ENCODE data around the gene MUC15.
"Not testable (repeated sequence)": the region's sequence is repeated elsewhere in the genome, so short reads cannot be mapped to it uniquely, and the experiment has no call there.

The MUC15 gene, protein sequence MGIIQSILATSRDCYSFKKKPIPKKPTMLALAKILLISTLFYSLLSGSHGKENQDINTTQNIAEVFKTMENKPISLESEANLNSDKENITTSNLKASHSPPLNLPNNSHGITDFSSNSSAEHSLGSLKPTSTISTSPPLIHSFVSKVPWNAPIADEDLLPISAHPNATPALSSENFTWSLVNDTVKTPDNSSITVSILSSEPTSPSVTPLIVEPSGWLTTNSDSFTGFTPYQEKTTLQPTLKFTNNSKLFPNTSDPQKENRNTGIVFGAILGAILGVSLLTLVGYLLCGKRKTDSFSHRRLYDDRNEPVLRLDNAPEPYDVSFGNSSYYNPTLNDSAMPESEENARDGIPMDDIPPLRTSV

DNA sequence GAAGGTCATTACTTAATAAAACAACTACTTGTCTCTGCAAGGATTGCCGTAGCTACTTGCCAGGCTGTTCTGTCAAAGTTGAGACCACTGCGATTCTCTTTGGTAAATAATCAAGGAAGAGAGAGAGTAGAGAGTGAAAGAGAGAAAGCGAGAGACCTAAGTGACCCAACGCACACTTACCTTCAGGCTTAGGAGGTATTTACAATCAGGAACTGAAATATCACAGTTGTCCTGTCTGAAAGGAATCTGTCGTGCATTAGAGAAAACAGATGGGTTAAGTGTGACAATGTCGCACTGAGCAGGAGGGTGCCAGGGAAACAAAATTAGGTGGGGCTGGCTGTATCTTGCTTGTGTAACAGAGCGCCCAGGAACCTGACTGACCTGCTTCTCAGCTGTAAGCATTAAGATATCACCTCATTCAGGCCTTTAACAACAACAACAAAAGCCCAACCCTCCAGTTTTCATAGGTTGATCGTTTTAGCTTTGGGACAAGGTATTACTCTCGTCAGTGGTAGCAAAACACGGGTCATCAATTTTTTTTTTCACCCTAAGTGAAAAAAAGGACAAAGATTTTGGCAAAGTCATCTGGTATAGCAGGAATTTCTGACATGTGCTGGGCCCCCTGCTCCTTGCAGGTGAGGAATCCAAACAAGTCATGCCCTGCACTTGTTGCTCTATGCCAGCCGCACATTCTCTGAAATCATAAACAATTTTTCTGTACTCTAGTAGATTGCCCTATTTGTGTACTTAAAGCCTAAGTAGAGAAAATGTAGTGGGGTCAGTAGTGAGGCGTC is at the start of gene MUC15:
TSS of gene MUC15 (minus strand) at position 403 of the 794 bp plus-strand sequence. CDS start 5,169 bp downstream, outside the sequence.
- no peak for DNase-seq (ENCODE audit: low read depth in 3 of 3, low spot score in 1 of 3)

DNA sequence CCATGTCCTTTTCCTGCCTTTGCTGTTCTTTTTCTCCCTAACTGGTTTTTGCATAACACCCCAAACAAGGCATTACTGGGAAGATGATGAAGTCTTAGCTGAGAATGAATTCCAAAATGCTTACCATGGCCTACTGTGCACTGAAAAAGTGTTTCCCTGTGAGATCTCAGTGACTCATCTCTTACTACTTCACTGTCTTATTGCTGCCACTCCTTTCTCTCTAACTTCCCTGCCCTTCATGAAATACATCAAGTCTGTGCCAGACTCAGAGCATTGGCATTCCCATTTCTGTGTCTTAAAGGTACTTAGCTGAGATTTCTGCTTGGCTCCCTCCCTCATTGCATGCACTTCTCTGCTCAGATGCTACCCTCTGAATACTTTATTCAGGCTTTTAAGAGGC is 49.1 kb upstream of the MUC15 start:
- DNase-seq (ENCODE audit: low read depth in 3 of 3, low spot score in 1 of 3): no peak

DNA sequence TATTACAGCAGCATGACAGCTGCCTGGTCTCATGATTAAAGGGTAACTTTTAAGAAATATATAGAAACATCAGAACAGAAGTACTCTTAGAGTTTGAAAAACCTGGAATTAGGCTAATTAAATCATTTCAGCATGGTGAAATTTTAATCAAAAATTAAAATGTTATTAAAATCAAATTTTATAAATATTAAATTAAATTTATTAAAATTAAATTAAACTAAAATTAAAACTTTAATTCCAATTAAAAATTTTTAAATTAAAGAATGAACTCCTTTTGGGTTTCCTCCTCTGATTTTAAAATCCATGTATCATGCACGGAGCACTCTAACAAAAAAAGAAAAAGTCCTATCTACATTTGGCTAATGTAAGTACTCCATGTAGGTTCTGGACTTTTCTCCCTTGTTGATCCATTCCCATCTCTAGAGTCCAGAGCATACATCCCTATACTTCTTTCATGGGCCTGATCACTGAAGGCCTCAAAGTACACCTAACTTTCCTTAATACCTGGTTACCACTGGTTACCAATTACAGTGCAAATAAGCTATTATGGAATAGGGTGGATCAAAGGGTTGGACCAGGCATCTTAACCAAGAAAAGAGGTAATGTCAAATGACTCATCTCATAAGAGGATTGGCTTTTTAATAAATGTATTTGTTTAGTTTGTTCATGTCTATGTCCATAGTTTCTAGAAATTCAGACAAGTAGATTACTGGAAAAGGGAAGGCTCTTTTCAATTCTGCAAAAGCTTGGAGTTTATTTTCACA is 48.4 kb upstream of the MUC15 start:
- DNase-seq (ENCODE audit: low read depth in 3 of 3, low spot score in 1 of 3): no peak

DNA sequence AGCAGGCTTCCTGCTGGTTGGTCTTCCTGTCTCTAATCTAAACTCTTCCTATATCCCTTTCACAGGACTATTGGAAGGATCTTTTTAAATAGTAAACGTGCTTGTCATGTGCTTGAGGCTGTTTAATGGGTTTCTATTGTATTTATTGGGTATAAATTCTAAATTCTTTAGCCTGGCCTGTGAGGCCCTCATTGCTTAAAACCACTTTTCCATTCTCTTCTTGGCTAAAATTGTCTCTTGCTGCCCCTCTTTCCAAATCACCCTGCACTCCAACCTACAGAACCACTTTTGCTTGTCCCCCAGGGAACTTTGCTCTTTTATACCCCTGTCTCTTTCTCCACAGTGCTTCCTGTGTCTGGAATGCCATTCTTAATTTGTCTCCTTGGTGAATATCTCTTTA is 46.4 kb upstream of the MUC15 start:
- no peak for DNase-seq (ENCODE audit: low read depth in 3 of 3, low spot score in 1 of 3)

DNA sequence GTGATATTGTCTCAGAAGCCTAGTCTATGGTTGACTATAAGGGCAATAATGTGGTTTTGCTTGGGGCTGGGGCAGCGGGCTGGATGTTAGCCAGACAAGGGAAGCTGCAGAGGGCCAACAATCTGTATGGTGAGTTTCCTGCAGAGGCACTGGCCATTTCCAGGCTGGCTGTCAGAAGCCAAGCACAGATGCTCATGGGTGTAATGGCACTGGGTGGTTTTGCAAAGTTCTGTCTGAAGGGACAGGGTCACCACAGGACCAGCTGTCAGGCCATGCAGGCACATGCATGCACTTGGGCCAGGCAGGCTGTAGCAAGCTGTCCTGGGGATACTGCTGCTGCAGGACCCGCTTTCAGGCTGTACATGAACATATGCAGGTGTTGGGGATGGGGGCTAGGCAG is 41.7 kb upstream of the MUC15 start:
- DNase-seq (ENCODE audit: low read depth in 3 of 3, low spot score in 1 of 3): no peak

GRCh38 chr11:26608507-26609146 is 36.6 kb upstream of the MUC15 start:
- DNase-seq (ENCODE audit: low read depth in 3 of 3, low spot score in 1 of 3): no peak

DNA sequence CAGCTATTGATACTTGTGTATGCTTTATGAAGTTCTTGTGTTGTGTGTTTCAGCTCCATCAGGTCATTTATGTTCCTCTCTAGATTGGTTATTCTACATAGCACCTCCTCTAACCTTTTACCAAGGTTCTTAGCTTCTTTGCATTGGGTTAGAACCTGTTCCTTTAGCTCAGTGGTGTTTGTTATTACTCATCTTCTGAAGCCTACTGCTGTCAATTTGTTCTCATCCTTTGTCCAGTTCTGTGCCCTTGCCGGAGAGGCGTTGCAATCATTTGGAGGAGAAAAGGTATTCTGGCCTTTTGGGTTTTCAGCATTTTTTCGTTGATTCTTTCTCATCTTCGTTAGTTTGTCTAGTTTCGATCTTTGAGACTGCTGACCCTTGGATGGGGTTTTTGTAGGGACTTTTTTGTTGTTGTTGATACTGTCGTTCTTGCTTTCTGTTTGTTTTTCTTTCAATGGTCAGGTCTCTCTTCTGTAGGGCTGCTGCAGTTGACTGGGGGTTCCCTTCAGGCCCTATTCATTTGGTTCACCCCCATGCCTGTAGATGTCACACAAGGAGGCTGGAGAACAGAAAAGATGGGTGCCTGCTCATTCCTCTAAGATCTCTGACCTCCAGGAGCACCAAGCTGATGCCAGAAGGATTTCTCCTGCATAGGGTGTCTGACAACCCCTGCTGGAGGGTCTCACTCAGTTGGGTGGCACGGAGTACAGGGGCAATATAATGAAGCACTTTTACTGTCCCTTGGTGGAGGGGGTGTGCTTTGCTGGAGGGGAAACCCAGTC is 35.9 kb upstream of the MUC15 start:
- no peak for DNase-seq (ENCODE audit: low read depth in 3 of 3, low spot score in 1 of 3)

- no peak for DNase-seq (ENCODE audit: low read depth in 3 of 3, low spot score in 1 of 3)
These were observed 27.9 kb upstream of the MUC15 start for GRCh38 chr11:26599876-26600434.

DNA sequence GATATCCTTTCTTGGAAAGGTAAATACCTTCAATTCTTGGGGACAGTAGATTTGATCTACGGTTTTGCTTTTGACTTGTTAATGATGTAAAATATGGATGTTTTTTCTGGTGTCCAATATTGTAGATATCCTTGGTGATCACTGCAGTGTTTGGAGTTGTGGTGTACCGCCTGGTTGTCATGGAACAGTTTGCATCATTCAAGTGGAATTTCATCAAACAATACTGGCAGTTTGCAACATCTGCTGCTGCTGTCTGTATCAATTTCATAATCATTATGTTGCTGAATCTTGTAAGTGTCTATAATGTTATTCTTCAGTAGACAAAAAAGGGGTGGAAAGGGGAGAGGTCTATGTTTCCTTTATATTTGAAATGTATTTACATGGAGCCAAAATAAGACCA is 27.4 kb upstream of the MUC15 start:
- no peak for DNase-seq (ENCODE audit: low read depth in 3 of 3, low spot score in 1 of 3)

- DNase-seq (ENCODE audit: low read depth in 3 of 3, low spot score in 1 of 3): no peak
These were observed 25.8 kb upstream of the MUC15 start for GRCh38 chr11:26597899-26598298.

DNA sequence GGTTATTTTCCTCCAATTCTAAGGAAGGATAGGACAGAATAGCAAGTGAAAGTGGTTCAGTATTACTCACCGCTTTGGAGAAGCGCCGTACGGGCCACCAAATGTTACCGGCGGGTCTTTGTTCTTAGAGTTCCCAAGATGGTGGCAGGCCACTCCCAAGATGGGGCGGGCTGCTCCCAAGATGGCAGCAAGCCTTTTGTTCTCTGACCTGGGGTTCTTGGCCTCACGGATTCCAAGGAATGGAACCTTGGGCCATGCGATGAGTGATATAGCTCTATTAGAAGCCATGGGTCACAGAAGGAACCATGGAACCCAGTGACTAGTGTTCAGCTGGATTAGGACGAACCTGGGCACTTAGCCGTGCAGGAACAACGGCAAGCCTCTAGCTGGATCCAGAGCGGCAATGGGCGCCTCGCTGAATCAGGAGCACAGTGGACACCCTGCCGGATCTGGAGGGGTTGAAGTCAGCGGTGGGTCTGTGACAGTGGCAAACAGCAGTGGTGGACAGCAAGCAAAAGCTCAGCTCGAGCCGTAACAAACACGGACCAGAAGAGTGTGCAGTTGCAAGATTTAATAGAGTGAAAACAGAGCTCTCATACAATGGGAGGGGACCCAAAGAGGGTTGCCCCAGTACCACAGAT is 25.1 kb upstream of the MUC15 start:
- not testable (repeated sequence) for DNase-seq (ENCODE audit: low read depth in 3 of 3, low spot score in 1 of 3)

DNA sequence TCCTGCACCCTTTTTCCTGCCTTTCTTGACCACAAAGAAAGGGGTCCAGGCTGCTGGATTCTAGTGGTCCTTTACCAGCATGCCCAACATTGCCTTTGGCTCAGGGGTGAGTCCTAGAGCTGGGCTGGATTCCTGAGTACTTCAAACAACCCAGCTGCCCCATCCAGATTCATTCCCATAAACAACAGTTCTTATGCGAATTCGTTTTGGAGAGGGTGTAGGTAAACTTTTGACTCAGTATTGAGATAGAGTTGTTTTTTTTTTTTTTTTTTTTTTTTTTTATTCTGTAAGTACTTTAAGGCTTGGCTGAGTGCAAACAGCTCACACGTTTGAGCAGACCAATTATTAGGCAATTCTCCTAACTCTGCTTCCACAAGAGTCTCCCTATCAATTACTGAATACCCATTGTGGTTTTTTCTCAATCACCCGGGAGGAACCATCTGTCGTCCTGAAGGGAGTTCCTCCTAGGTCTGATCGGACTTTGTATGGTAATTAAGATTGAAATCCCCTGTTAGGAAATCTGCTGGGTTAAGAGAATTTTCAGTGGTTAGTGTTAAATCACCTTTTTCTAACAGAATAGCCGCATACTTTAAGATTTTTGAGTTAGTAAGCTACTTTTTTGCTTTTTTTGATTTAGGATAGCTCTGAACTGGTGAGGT is 23.3 kb upstream of the MUC15 start:
- not testable (repeated sequence) for DNase-seq (ENCODE audit: low read depth in 3 of 3, low spot score in 1 of 3)

DNA sequence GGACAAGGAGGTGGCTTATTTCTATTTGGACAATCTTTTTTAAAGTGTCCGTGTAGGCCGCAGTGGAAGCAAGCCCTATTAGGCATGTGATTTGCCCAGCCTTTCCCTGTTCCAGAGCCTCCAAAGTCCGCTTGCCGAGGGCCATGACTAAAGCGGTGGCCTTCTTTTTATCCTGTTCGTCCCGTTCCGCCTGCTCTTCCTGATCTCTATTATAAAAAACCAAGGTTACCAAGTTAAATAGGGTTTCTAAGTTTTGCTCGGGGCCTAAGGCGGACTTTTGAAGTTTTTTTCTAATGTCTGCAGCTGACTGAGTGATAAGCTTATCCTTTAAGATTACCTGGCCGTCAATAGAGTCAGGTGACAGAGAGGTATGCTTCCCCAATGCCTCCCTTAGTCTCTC is 21.6 kb upstream of the MUC15 start:
- DNase-seq (ENCODE audit: low read depth in 3 of 3, low spot score in 1 of 3): no peak

DNA sequence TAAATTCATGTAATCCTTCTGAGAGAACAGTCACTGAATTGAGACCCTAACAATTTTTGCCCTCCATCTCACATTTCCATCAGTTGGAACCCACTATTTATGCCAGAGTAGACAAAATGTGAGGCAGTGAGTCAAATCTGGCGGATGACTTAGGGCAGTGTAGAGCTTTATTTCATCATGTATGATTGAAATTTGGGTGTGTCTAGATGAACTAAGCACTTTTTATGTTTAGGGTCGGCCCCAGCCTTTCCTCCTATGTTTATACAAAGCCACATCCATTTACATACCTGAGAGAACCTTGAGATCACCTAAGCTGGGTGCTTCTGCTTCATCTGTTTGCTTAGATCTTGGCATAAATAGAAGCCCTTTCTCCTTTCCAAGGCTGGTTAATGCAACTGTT is 15.0 kb upstream of the MUC15 start:
- no peak for DNase-seq (ENCODE audit: low read depth in 3 of 3, low spot score in 1 of 3)

- no peak for DNase-seq (ENCODE audit: low read depth in 3 of 3, low spot score in 1 of 3)
These were observed 12.8 kb upstream of the MUC15 start for GRCh38 chr11:26584818-26585217.

GRCh38 chr11:26583550-26583949 is 11.5 kb upstream of the MUC15 start:
- no peak for DNase-seq (ENCODE audit: low read depth in 3 of 3, low spot score in 1 of 3)

DNA sequence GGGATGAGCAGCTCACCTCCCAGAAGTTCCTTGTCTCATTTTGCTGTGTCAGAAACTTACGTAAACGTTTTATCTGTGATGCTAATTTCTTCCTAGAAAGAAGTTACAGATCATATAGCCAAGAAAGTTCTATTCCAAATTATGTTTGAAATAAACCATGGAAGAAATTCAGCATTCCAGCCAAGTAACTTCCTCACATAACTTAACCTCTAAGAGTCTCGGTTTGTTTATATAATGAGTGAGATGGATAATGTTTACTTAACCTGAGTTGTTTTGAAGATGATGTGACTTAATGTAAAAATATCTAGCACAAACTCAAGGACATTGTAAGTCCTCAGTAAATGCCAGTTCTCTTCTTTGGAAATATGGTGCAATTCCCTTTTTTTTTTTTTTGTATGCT is 8.9 kb upstream of the MUC15 start:
- no peak for DNase-seq (ENCODE audit: low read depth in 3 of 3, low spot score in 1 of 3)

DNA sequence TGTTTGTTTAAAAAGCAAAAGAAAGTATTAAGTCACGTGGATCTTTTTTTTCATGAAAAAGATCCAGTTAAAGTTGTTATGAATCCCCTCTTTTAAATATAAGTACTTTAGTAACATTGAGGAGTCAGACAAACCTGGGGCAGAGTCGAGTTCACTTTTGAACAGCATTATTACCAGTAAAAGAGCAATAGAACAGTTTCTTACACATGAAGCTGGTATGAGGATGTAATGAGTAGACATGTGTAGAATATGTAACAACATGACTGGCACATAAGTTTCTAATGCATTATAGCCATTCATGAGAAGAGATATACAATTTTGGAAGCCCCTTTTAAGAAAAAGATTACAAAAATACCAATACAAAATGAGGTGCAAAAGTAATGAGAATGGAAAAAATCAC is 7.6 kb upstream of the MUC15 start:
- no peak for DNase-seq (ENCODE audit: low read depth in 3 of 3, low spot score in 1 of 3)

DNA sequence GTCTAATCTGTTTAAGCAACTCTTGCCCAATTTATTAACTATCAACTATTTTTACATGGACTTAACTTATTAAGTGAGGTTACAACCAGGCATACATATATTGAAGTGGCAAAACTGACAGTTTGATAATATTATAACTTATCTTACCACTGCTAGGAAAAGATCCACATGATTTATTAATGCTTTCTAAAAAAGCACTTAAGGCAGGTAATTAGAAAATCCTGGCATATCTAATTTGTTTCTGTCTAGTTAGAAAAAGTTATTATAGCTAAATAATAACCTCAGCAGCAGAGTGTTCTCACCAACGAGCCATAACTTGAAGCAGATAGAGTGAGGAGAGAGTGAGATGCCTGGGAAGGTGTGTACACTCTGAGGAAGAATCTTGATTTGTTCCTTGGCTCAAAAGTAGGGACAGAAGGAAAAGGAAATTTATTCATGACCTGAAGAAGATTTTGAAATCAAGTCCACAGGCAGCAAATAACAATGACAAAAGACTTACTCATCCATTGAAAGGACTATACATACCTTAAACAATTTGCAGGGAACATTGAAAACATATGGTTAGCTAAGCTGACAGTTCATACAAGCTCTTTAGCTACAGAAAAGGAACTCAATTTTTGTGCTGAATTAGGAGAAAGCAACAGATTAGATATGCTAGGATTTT is 7.1 kb upstream of the MUC15 start:
- no peak for DNase-seq (ENCODE audit: low read depth in 3 of 3, low spot score in 1 of 3)
